ENCODE data around the gene CACNA1I.

CACNA1I gene

DNA sequence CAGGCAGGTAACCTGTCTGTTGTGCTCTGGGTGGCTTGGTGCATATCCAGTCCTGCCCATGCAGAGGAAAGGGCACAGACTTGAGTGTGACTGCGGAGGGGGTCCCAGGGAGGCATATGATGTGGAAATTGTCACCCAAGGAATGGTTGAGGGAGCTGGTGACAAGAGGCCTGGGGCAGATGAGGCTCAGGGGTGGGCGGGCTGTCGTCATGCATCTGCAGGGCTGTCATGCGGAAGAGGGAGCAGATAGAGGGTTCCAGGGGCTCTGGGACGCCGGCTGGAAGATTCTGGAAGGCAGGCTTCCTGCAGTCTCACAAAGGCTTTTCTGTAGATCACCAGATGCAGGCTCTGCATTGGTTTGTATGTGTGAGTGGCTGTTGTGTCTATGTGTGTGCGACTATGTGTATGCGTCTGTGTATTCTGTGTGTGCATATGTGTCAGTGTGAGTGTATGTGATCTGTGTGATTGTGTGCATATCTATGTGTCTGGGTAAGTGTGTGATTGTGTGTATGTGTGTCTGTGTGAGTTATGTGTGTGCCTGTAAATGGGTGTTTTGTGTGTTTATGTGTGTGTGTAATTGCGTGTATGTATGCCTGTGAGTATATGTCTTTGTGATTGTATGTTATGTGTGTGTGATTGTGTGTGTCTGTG lies 7.6 kb upstream of the CACNA1I start:
- Histone ChIP-seq H3K9ac (ENCODE audit: low read length) (no peak overlapping the region), H3K9me3 (ENCODE audit: control insufficient read depth, low read length) (no peaks in the 10 kb centered on the region), H3K4me3 (ENCODE audit: low read length) (no peak overlapping the region), H3K36me3 (ENCODE audit: control insufficient read depth, insufficient read depth, low read length) (no peaks in the 10 kb centered on the region), H3K27me3 (ENCODE audit: control insufficient read depth, insufficient read depth, low read length) (peaks cover 28% of the 10 kb centered on the region), H3K4me1 (ENCODE audit: control insufficient read depth, insufficient read depth, low read length) (no peaks in the 10 kb centered on the region)

DNA sequence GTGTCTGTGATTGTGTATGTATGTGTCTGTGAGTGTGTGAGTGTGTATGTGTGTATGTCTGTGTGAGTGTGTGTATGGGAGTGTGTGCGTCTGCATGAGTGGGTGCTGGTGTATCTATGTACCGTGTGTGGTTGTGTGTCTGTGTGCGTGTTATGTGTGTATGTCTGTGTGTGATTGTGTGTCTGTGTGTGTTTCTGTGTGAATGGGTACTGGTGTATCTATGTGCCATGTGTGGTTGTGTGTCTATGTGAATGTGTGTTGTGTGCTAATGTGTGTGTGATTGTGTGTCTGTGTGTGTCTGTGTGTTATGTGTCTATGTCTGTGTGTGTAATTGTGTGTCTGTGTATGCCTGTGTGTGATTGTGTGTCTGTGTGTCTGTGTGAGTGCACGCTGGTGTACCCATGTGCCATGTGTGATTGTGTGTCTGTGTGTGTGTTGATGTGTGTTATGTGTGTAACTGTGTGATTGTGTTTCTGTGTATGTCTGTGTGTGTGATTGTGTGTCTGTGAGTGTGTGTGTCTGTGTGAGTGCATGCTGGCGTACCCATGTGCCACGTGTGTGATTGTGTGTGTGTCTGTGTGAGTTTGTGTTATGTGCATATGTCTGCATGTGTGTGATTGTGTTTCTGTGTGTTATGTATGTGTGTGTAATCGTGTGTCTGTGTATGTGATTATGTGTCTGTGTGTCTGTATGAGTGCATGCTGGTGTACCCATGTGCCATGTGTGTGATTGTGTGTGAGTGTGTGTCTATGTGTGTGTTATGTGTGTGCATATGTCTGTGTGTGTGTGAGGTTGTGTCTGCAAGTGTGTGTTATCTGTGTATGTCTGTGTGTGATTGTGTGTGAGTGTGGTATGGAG lies 6.8 kb upstream of the CACNA1I start:
- no peak overlapping the region for H3K4me3 ChIP-seq (ENCODE audit: low read length)

DNA sequence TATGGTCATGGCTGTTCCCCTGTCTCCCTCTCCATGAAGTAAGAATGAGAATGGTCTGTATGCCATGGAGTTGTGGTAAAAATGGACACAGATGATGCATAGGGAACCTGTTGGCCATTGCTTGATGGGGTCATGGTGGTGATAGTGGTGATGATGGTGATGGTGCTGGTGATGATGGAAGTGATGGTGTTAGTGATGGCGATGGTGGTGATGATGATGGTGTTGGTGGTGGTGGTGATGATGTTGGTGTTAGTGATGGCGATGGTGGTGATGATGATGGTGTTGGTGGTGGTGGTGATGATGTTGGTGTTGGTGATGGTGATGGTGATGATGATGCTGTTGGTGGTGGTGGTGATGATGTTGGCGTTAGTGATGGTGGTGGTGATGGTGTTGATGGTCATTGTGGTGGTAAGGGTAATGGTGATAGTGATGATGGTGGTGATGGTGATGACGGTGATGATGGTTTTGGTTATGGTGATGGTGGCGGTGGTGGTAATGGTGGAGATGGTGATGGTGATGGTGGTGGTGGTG lies 5.1 kb upstream of the CACNA1I start:
- Histone ChIP-seq H3K9ac (ENCODE audit: low read length) (no peak overlapping the region), H3K9me3 (ENCODE audit: control insufficient read depth, low read length) (no peaks in the 10 kb centered on the region), H3K4me1 (ENCODE audit: control insufficient read depth, insufficient read depth, low read length) (no peaks in the 10 kb centered on the region), H3K36me3 (ENCODE audit: control insufficient read depth, insufficient read depth, low read length) (no peaks in the 10 kb centered on the region), H3K4me3 (ENCODE audit: low read length) (no peak overlapping the region), H3K27me3 (ENCODE audit: control insufficient read depth, insufficient read depth, low read length) (peaks cover 2% of the 10 kb centered on the region)

More for the DNA sequence above, 6.8 kb upstream of the CACNA1I start:
- Histone ChIP-seq H3K27me3 (ENCODE audit: control insufficient read depth, insufficient read depth, low read length) (peaks cover 19% of the 10 kb centered on the region), H3K9ac (ENCODE audit: low read length) (no peak overlapping the region), H3K9me3 (ENCODE audit: control insufficient read depth, low read length) (no peaks in the 10 kb centered on the region), H3K36me3 (ENCODE audit: control insufficient read depth, insufficient read depth, low read length) (no peaks in the 10 kb centered on the region), H3K4me1 (ENCODE audit: control insufficient read depth, insufficient read depth, low read length) (no peaks in the 10 kb centered on the region)

DNA sequence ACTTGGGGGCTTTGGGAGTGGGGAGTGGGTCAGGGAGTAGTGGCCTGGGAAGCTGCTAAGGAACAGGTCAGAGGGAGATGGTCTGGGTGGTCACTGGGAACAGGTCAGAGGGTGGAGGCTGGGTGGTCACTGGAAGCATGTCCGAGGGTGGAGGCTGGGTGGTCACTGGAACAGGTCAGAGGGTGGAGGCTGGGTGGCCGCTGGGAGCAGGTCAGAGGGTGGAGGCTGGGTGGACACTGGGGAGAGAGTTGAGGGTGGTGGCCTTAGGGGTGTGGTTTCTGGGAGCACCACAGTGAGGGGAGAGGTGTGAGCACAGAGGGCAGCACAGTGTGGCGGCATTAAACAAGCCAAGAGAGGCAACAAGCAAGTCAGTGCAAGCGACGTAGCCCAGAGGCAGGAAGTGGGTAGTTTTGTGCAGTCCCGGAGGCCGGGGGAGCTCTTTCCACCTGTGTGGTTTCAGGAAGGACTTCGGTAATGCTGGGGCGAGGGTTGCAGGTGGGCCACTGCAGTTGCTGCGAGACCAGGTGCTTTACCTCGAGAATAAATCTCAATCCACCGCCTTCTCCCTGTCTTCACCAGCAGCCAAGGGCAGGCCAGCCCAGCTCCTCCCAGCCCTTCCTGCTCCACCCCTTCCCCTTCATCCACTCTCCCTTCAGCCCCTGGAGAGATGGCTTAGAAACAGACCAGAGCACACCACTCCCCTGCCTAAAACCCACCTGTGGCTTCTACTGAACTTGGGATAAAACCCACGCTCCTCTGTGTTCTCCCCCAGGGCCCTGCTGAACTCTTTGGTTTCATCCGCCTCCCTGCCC lies 3.2 kb upstream of the CACNA1I start:
- no peaks in the 10 kb centered on the region for H3K9me3 ChIP-seq (ENCODE audit: control insufficient read depth, low read length)
- H3K27me3 ChIP-seq (ENCODE audit: control insufficient read depth, insufficient read depth, low read length) = no peaks in the 10 kb centered on the region
- H3K4me1 ChIP-seq (ENCODE audit: control insufficient read depth, insufficient read depth, low read length) = no peaks in the 10 kb centered on the region
- H3K36me3 ChIP-seq (ENCODE audit: control insufficient read depth, insufficient read depth, low read length) = no peaks in the 10 kb centered on the region
- no peak overlapping the region for H3K4me3 ChIP-seq (ENCODE audit: low read length)
- H3K9ac ChIP-seq (ENCODE audit: low read length) = no peak overlapping the region

DNA sequence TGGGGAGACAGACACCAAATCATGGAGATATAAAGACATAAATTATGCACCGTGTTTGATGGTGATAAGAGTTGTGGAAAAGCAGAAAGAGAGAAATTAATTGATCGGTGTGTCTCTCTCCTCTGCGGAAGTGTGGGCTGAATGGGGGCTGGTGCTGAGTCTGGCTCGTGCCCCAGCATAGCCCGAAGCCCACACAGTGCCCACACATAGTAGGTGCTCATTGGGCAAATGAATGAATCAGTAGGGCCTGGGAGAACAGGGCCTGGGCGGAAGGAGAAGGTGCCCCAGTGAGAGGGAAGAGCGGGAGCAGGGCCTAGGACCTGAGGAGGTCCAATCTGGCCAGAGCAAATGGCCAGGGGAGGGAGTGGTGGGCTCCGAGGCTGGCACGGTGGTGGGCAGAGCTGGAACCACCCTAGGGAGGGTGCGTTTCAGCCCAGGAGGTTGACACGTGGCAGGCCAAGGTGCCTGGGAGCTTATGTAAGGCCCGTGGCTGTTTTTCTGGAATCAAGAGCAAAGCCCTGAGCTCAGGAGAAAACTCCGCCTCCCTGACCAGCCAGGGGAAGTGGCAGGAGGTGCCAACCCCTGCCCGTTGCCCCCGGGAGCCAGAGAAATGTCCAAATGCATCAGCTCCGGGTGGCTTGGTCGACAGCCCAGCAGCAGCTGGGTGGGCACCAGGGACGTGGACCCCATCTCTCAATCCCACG lies 2.1 kb upstream of the CACNA1I start:
- no peaks in the 10 kb centered on the region for H3K27me3 ChIP-seq (ENCODE audit: control insufficient read depth, insufficient read depth, low read length)
- no peaks in the 10 kb centered on the region for H3K9me3 ChIP-seq (ENCODE audit: control insufficient read depth, low read length)
- no peak overlapping the region for H3K4me3 ChIP-seq (ENCODE audit: low read length)
- no peak overlapping the region for H3K9ac ChIP-seq (ENCODE audit: low read length)
- H3K36me3 ChIP-seq (ENCODE audit: control insufficient read depth, insufficient read depth, low read length) = no peaks in the 10 kb centered on the region
- no peaks in the 10 kb centered on the region for H3K4me1 ChIP-seq (ENCODE audit: control insufficient read depth, insufficient read depth, low read length)

DNA sequence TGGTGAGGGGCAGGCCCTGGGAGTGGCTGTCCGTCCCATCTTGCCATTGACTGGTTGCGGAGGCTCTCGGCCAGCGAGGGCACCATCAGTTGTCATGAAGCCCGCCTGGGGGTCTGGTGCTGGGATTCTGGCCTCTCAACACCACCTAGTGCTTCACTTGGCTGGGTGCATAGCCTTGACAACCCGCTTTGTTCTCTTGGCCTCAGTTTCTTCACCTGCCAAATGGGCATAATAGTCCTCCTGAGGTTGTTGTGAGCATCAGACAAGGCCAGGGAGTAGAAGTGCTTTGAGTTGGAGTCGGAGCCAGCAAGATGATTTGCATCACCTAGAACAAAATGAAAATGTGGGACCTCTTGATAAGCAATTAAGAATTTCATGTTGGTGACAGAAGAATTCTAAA lies 1.5 kb upstream of the CACNA1I start:
- Histone ChIP-seq H3K27me3 (ENCODE audit: control insufficient read depth, insufficient read depth, low read length) (no peaks in the 10 kb centered on the region), H3K4me3 (ENCODE audit: low read length) (no peak overlapping the region), H3K4me1 (ENCODE audit: control insufficient read depth, insufficient read depth, low read length) (no peaks in the 10 kb centered on the region), H3K9me3 (ENCODE audit: control insufficient read depth, low read length) (no peaks in the 10 kb centered on the region), H3K36me3 (ENCODE audit: control insufficient read depth, insufficient read depth, low read length) (no peaks in the 10 kb centered on the region), H3K9ac (ENCODE audit: low read length) (no peak overlapping the region)

DNA sequence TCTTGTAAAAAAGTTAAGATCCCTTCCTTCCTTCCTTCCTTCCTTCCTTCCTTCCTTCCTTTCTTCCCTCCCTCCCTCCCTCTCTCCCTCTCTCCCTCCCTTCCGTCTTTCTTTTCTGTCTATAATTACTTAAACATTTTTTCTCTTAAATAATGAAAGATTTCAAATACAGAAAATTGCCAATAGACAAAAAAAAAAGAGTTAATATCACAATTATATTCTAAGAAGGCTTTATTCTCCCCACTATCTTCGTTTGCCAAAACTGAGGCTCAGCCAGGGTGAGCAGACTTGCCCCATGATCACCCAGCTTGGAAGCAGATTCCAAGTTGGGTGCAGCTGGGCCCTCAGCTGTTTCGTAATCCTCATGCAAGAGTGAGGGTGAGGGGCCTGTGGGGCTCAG lies 327 bp upstream of the CACNA1I start:
- Histone ChIP-seq H3K4me3 (ENCODE audit: low read length) (no peak overlapping the region), H3K4me1 (ENCODE audit: control insufficient read depth, insufficient read depth, low read length) (no peaks in the 10 kb centered on the region), H3K27me3 (ENCODE audit: control insufficient read depth, insufficient read depth, low read length) (no peaks in the 10 kb centered on the region), H3K9me3 (ENCODE audit: control insufficient read depth, low read length) (no peaks in the 10 kb centered on the region), H3K9ac (ENCODE audit: low read length) (no peak overlapping the region), H3K36me3 (ENCODE audit: control insufficient read depth, insufficient read depth, low read length) (no peaks in the 10 kb centered on the region)

DNA sequence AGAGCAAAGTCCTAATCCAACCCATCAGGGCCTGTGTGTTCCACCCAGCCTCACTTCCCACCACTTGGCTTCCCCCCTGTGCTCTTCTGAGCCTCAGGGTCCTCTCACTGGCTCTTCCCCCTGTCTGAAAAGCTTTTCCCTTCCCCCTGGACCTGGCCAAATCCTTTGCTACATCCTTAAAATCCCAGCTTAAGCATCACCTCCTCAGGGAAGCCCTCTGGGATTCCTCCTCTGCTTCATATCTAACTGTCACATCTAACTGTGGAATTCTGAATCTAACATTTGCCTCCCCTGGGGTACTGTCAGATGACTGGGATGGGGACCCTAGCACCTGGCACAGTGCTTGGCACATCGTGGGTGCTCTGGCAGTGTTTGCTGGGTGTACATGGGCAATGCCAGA lies 985 bp downstream of the CACNA1I start:
- no peaks in the 10 kb centered on the region for H3K27me3 ChIP-seq (ENCODE audit: control insufficient read depth, insufficient read depth, low read length)
- no peaks in the 10 kb centered on the region for H3K36me3 ChIP-seq (ENCODE audit: control insufficient read depth, insufficient read depth, low read length)
- H3K9me3 ChIP-seq (ENCODE audit: control insufficient read depth, low read length) = no peaks in the 10 kb centered on the region
- no peaks in the 10 kb centered on the region for H3K4me1 ChIP-seq (ENCODE audit: control insufficient read depth, insufficient read depth, low read length)
- no peak overlapping the region for H3K4me3 ChIP-seq (ENCODE audit: low read length)
- no peak overlapping the region for H3K9ac ChIP-seq (ENCODE audit: low read length)

DNA sequence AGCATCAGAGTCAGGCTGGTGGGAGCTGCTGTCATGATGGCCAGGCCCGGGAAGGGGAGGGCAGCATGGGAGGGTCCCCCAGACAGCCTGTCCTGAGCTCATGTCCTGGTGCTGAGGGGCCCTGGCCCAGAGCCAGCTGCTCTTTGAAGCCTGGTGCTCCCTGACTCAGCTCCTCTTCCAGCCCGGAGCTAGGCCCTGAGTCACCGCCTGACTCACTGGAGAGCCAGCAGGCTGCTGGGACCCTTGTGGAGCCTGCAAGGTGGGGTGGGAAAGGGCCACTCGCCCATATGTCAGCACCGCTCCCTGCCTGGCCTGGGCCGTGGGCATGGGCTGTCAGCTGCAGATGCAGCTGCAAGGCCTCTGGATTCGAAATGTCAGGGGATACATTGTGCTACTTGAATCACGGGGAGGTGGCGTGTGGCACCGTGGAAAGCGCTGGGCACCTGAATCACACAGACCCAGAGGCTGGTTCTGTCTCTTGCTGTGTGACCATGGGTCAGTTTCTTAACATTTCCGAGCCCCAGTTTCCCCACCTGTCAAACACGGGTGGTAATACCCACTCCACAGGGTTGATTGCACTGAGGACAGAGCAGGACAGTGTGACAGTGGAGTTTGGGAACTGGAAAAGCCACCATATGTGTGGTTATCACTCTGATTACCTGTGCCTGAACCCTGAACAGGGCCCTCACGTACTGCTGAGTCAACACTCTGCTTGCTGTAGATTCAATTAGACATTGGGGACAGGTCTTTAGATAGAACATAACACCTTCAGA lies 4.4 kb downstream of the CACNA1I start:
- no peaks in the 10 kb centered on the region for H3K4me1 ChIP-seq (ENCODE audit: control insufficient read depth, insufficient read depth, low read length)
- no peaks in the 10 kb centered on the region for H3K9me3 ChIP-seq (ENCODE audit: control insufficient read depth, low read length)
- peaks cover 6% of the 10 kb centered on the region for H3K27me3 ChIP-seq (ENCODE audit: control insufficient read depth, insufficient read depth, low read length)
- H3K36me3 ChIP-seq (ENCODE audit: control insufficient read depth, insufficient read depth, low read length) = no peaks in the 10 kb centered on the region
- no peak overlapping the region for H3K9ac ChIP-seq (ENCODE audit: low read length)
- H3K4me3 ChIP-seq (ENCODE audit: low read length) = no peak overlapping the region

DNA sequence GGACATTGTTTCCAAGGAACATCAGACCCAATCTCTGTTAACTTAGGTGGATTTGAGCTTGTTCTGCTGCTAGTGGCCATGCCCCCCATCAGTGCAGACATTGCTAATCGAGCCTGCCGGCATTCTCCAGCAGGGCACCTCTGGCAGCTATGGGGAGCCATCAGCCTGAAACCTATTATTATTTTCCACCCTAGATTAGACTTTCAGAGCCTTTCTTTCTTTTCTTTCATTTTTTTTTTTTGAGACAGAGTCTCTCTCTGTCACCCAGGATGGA lies 4.9 kb downstream of the CACNA1I start:
- Histone ChIP-seq H3K9me3 (ENCODE audit: control insufficient read depth, low read length) (no peaks in the 10 kb centered on the region), H3K36me3 (ENCODE audit: control insufficient read depth, insufficient read depth, low read length) (no peaks in the 10 kb centered on the region), H3K9ac (ENCODE audit: low read length) (no peak overlapping the region), H3K27me3 (ENCODE audit: control insufficient read depth, insufficient read depth, low read length) (peaks cover 9% of the 10 kb centered on the region), H3K4me1 (ENCODE audit: control insufficient read depth, insufficient read depth, low read length) (no peaks in the 10 kb centered on the region), H3K4me3 (ENCODE audit: low read length) (no peak overlapping the region)

DNA sequence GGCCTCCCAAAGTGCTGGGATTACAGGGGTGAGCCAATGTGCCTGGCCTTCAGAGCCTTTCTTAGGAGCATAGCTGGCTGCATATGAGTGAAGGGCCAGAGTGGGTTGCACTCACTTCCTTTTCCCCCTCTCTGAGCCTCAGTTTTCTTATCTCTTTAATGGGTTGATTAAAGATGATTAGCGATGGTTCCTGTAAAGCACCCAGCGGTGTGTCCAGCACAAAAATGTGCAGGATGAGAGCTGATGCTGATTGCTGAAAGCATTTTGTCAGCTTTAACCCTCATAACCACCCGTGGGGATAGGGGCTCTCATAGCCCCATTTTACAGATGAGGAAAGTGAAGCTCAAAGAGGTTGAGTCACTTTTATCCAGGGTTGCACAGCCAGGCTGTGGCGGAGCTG lies 5.5 kb downstream of the CACNA1I start:
- no peaks in the 10 kb centered on the region for H3K36me3 ChIP-seq (ENCODE audit: control insufficient read depth, insufficient read depth, low read length)
- H3K4me3 ChIP-seq (ENCODE audit: low read length) = no peak overlapping the region
- H3K9ac ChIP-seq (ENCODE audit: low read length) = no peak overlapping the region
- peaks cover 9% of the 10 kb centered on the region for H3K27me3 ChIP-seq (ENCODE audit: control insufficient read depth, insufficient read depth, low read length)
- no peaks in the 10 kb centered on the region for H3K9me3 ChIP-seq (ENCODE audit: control insufficient read depth, low read length)
- no peaks in the 10 kb centered on the region for H3K4me1 ChIP-seq (ENCODE audit: control insufficient read depth, insufficient read depth, low read length)

Measured in mucosa of stomach (tissue), 1 donor.